ENCODE results near the gene DMRTB1.

Gene DMRTB1

GRCh38 chr1:53458634-53459033 lies 565 bp upstream of the DMRTB1 start:
- H3K4me3 ChIP-seq (ENCODE audit: severe bottlenecking), result no peak overlapping the region
- no peak for TF ChIP-seq CTCF (IDR thresholded peaks at IDR 0.05; ENCODE audit: poor library complexity, severe bottlenecking)
- no peaks in the 10 kb centered on the region for H3K9me3 ChIP-seq (ENCODE audit: severe bottlenecking)
- ATAC-seq (ENCODE audit: low read depth) (no peak), DNase-seq (ENCODE audit: low spot score) (no peak)
- no peaks in the 10 kb centered on the region for H3K36me3 ChIP-seq (ENCODE audit: low read depth)
- H3K4me1 ChIP-seq (ENCODE audit: insufficient read depth, poor library complexity, severe bottlenecking), result no peaks in the 10 kb centered on the region
- H3K27me3 ChIP-seq (ENCODE audit: insufficient read depth, poor library complexity, severe bottlenecking), result peaks cover 4% of the 10 kb centered on the region
- no peak overlapping the region for H3K27ac ChIP-seq (ENCODE audit: poor library complexity, severe bottlenecking)

GRCh38 chr1:53460211-53460634 lies 1.0 kb downstream of the DMRTB1 start:
- ATAC-seq (ENCODE audit: low read depth) (no peak), DNase-seq (ENCODE audit: low spot score) (no peak)
- H3K4me3 ChIP-seq (ENCODE audit: severe bottlenecking), result no peak overlapping the region
- peaks cover 4% of the 10 kb centered on the region for H3K27me3 ChIP-seq (ENCODE audit: insufficient read depth, poor library complexity, severe bottlenecking)
- no peaks in the 10 kb centered on the region for H3K4me1 ChIP-seq (ENCODE audit: insufficient read depth, poor library complexity, severe bottlenecking)
- H3K27ac ChIP-seq (ENCODE audit: poor library complexity, severe bottlenecking), result no peak overlapping the region
- no peaks in the 10 kb centered on the region for H3K36me3 ChIP-seq (ENCODE audit: low read depth)
- H3K9me3 ChIP-seq (ENCODE audit: severe bottlenecking), result no peaks in the 10 kb centered on the region
- no peak for TF ChIP-seq CTCF (IDR thresholded peaks at IDR 0.05; ENCODE audit: poor library complexity, severe bottlenecking)

GRCh38 chr1:53460666-53461322 lies 1.6 kb downstream of the DMRTB1 start:
- H3K4me1 ChIP-seq (ENCODE audit: insufficient read depth, poor library complexity, severe bottlenecking), result no peaks in the 10 kb centered on the region
- no peak overlapping the region for H3K27ac ChIP-seq (ENCODE audit: poor library complexity, severe bottlenecking)
- H3K36me3 ChIP-seq (ENCODE audit: low read depth), result no peaks in the 10 kb centered on the region
- H3K4me3 ChIP-seq (ENCODE audit: severe bottlenecking), result no peak overlapping the region
- no peak for ATAC-seq (ENCODE audit: low read depth)
- no peak for TF ChIP-seq CTCF (IDR thresholded peaks at IDR 0.05; ENCODE audit: poor library complexity, severe bottlenecking)
- DNase-seq (ENCODE audit: low spot score), result no peak
- peaks cover 4% of the 10 kb centered on the region for H3K27me3 ChIP-seq (ENCODE audit: insufficient read depth, poor library complexity, severe bottlenecking)
- H3K9me3 ChIP-seq (ENCODE audit: severe bottlenecking), result no peaks in the 10 kb centered on the region

GRCh38 chr1:53461323-53462044 lies 2.3 kb downstream of the DMRTB1 start:
- Histone ChIP-seq H3K27ac (ENCODE audit: poor library complexity, severe bottlenecking) (no peak overlapping the region), H3K36me3 (ENCODE audit: low read depth) (no peaks in the 10 kb centered on the region), H3K4me3 (ENCODE audit: severe bottlenecking) (no peak overlapping the region), H3K4me1 (ENCODE audit: insufficient read depth, poor library complexity, severe bottlenecking) (no peaks in the 10 kb centered on the region), H3K9me3 (ENCODE audit: severe bottlenecking) (no peaks in the 10 kb centered on the region), H3K27me3 (ENCODE audit: insufficient read depth, poor library complexity, severe bottlenecking) (peaks cover 4% of the 10 kb centered on the region)
- DNase-seq (ENCODE audit: low spot score) (no peak), ATAC-seq (ENCODE audit: low read depth) (no peak)
- no peak for TF ChIP-seq CTCF (IDR thresholded peaks at IDR 0.05; ENCODE audit: poor library complexity, severe bottlenecking)

GRCh38 chr1:53462193-53462592 lies 3.0 kb downstream of the DMRTB1 start:
- ATAC-seq (ENCODE audit: low read depth) (no peak), DNase-seq (ENCODE audit: low spot score) (no peak)
- no peak for TF ChIP-seq CTCF (IDR thresholded peaks at IDR 0.05; ENCODE audit: poor library complexity, severe bottlenecking)
- Histone ChIP-seq H3K4me1 (ENCODE audit: insufficient read depth, poor library complexity, severe bottlenecking) (no peaks in the 10 kb centered on the region), H3K27me3 (ENCODE audit: insufficient read depth, poor library complexity, severe bottlenecking) (peaks cover 4% of the 10 kb centered on the region), H3K4me3 (ENCODE audit: severe bottlenecking) (no peak overlapping the region), H3K36me3 (ENCODE audit: low read depth) (no peaks in the 10 kb centered on the region), H3K9me3 (ENCODE audit: severe bottlenecking) (no peaks in the 10 kb centered on the region), H3K27ac (ENCODE audit: poor library complexity, severe bottlenecking) (no peak overlapping the region)
